Mammary epithelial cell (primary cell): Measurements from ENCODE around the gene AMZ1.

Experiments
- CTCF ChIP-seq, 2 donors: IDR thresholded peaks in 1 of 2; conservative IDR thresholded peaks in 1 of 2; 2 replicates each; pipeline ENCODE4 v1.5.1; 2011 to 2012; ENCODE audit warnings: inconsistent platforms in 2 of 2, low read length in 2 of 2, mild to moderate bottlenecking in 2 of 2, control low read depth in 1 of 2, low read depth in 1 of 2; ENCODE audit not compliant: insufficient read depth in 1 of 2; ENCODE audit errors: extremely low read depth in 1 of 2
- EZH2 ChIP-seq: IDR thresholded peaks from 2 replicates; pipeline ENCODE4 v1.6.1; 2012; ENCODE audit warnings: low read length, inconsistent platforms, borderline replicate concordance

- no peak for TF ChIP-seq EZH2
- no peak for TF ChIP-seq CTCF (conservative IDR thresholded peaks at IDR 0.05 in 1 of 2, IDR thresholded peaks at IDR 0.05 in 1 of 2; ENCODE audit: extremely low read depth in 1 of 2, insufficient read depth in 1 of 2, low read depth in 1 of 2, low read length in 2 of 2)
Measured at GRCh38 chr7:2657208-2657607, 30.8 kb upstream of the AMZ1 start.
